Activated CD8-positive, alpha-beta memory T cell treated with anti-CD3 and anti-CD28 coated beads for 36 hours (primary cell): ENCODE measurements around the gene MCC. TPM values are rescaled to one million over a fixed set of nuclear protein-coding genes. Genes with fewer than 3 reads are reported as not detected.
"Not testable (repeated sequence)": the region's sequence is repeated elsewhere in the genome, so short reads cannot be mapped to it uniquely, and the experiment has no call there.

Source experiments
- CTCF ChIA-PET: fragments of 350-600 bp; sonication (Branson Sonifier 250); formaldehyde crosslinking; loops from one replicate; lab custom pipeline; 2021; ENCODE audit warnings: antibody characterized with exemption; lab: Charles Lee
- POLR2A ChIA-PET: fragments of 350-600 bp; sonication (Branson Sonifier 250); formaldehyde crosslinking; loops from one replicate; lab custom pipeline; 2021; ENCODE audit warnings: antibody characterized with exemption; lab: Charles Lee
- total RNA-seq, 2 experiments: library from RNA; stranded (reverse); gene quantifications; one replicate each; pipeline ENCODE4 v1.2.3, GENCODE V29; 2021

The MCC gene
- total RNA-seq, 2 experiments from 2014 or later = 4.8 to 4.9 TPM

DNA sequence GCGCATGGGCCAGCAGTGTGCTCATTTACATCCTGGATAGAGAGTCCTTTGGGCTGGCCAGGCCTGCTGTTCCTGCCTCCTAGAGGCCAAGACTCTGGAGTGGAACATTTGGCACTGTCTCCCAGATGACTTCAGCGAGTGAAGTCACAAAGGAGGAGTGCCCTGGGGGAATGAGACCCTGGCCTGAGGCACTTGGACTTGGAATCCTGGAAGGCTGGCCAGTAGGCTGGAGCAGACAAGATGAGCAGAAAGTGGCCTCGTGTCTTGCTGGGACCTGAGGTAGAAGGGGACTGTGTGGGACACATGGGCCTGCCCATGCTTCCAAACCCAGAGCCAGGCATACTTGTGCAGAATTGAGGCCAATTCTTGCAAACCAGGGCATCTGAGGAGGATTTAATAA, 53.4 kb downstream of the MCC start, which contains the start of gene TSSK1B:
TSS of gene TSSK1B (minus strand) at position 101 of the 400 bp plus-strand sequence. CDS start 150 bp downstream, outside the sequence.
- ChIA-PET POLR2A (no interaction called here), CTCF (no interaction called here)

DNA sequence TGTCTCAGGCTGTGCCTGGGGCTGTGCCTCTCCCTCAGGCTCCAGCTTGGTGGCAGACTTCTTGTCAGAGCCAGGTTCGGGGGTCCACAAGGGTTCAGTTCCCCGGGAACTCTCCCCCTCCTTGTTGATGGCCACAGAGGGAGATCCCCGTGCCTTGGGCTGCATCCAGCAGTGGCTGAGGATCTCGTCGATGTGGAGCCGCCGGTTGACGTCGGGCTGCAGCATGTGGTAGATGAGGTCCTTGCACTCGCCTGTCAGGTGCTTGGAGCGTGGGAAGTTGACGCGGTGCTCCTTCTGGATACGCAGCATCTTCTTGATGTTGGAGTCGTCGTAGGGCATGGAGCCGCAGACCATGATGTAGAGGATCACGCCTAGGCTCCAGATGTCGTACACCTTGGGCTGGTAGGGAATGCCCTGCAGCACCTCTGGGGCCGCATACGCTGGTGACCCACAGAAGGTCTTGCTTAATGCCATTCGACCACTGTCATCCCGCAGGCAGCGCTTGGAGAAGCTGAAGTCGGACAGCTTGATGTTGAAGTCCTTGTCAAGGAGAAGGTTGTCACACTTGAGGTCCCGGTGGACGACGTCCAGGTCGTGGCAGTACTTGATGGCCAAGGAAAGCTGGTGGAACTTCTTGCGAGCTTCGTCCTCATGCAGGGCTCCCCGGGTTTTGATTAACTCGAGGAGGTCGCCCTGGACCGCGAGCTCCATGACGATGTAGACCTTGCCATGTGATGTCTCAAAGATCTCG, 54.2 kb downstream of the MCC start:
- ChIA-PET CTCF (no interaction called here), POLR2A (no interaction called here)

DNA sequence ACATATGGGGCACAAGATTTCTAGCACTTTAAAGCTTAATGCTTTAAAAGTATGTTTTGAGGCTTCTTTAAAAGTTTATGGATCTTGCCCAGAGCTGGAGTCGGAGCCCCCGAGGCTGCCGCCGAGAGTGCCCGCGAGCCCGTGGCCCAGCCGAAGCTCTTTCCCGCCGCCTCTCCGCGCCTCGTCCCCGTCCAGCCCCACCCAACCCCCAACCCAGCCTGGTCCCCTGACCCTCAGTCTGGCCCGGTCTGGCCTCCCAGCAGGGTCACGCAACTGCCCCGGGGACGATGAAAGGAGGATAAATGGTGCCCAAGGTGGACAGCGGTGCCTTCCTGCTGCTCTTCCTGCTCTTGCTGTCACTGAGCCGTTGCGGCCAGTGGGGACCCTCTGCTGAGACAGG, 55.2 kb downstream of the MCC start:
- ChIA-PET CTCF (no interaction called here), POLR2A (no interaction called here)

DNA sequence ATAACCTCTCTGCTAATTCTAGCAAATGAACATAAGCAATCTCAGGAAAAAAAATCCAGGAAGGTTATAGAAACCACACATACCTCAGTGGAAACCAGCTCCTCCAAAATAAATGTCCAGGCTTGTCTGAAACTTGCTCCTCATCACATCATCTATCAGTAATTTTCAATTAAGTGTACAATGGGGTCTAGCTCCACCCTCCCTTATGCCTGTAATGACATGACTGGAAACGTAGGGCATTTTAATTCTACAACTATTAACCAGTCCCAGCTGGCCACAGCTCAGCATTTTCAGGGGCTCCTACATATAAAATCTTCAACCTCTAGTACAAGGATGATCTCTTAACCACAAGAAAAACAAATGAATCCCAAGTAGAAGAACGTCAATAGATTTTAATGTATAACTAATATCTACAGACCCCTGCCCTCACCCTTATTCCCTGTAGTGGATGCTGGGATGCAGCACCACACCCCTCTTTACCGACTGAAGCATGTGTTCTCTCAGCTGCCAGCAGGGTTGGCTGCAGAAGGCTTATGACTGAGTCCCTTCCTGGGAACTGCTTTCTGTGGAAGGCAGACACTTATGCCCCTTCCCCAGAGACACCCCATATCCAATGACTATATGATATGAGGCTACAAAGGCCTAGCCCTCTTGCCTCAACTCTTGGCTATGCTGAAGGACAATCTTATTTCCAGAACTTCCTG, 60.2 kb downstream of the MCC start:
- POLR2A ChIA-PET = no interaction called here

DNA sequence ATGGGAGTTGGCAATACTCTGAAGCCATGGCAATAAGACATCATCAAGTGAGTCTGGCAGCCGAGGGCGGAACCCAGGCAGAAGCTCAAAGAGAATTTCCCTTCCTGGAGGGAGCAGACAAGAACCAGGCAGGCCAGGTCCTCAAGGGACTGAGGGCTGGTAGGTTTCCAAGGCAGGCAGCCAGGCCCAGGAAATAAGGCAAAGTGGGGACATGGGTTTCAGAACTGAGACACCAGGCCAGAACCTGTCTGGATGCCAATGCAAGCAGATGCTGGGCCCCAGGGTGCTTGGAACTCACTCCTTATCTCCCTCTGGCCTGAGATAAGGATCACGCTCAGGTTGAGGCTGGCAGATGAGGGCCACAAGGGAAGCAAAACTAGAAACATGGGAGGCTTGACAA, 62.3 kb downstream of the MCC start:
- POLR2A ChIA-PET = no interaction called here

More for the DNA sequence above, 60.2 kb downstream of the MCC start:
- CTCF ChIA-PET = no interaction called here

DNA sequence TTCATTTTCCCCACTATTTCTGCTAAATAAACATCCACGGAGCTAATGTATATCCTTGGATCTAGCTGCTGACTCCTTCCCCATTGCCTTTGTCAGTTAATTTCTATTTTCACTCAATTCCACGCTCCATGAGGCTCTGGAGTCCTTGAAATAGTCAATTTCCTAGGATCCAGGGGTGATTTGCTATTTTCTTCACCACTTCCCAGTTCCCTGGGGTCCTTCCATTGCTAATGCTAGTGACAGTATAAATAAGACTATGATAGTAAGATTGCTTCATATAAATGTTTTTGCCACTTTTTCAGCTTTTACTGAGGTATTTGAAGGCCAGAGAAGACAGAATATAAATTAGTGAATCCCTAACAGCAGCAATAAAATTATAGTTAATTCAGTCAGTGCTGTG, 66.6 kb downstream of the MCC start:
- POLR2A ChIA-PET = no interaction called here
- CTCF ChIA-PET = no interaction called here

More for the DNA sequence above, 62.3 kb downstream of the MCC start:
- CTCF ChIA-PET = no interaction called here

DNA sequence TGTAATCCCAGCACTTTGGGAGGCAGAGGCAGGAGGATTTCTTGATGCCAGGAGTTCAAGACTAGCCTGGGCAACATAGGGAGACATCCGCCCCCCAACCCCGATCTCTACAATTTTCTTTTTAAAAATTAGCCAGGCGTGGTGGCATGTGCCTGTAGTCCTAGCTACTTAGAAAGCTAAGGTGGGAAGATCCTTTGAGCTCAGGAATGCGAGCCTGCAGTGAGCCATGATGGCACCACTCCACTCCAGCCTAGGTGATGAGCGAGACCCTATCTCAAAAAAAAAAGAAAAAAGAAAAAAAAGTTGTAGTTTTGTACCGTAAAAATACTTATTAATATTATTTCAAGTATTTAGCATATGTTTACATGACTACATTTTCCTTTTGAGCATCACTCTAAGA, 82.7 kb downstream of the MCC start:
- POLR2A ChIA-PET = no interaction called here
- CTCF ChIA-PET = no interaction called here

DNA sequence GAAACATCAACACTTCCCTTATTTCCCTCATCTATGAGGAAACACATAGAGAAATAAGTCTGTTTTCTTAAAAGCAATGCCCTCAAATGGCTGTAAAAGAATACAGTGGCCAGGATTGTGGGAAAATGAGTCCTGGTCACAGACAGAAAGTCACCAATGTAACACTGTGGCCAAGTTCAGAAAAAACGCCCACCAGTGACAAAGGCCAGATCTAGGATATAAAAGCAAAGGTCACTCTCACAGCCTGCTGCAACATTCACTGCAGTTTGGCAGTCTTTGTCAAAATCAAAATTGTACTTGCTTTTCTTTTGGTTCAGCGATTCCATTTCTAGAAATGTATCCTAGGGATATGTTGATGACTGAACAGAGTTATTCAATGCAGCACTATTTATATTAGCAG, 84.0 kb downstream of the MCC start:
- CTCF ChIA-PET = no interaction called here
- POLR2A ChIA-PET = no interaction called here

DNA sequence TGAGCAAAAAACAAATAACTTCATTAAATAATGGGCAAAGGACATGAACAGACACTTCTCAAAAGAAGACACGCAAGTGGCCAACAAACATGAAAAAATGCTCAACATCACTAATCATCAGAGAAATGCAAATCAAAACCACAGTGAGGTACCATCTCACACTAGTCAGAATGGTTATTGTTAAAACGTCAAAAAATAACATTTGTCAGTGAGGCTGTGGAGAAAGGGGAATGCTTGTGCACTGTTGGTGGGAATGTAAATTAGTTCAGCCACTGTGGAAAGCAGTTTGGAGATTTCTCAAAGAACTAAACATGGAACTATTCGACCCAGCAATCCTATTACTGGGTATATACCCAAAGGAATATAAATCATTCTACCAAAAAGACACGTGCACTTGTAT, 90.3 kb downstream of the MCC start:
- POLR2A ChIA-PET, CTCF ChIA-PET: not testable (repeated sequence)

DNA sequence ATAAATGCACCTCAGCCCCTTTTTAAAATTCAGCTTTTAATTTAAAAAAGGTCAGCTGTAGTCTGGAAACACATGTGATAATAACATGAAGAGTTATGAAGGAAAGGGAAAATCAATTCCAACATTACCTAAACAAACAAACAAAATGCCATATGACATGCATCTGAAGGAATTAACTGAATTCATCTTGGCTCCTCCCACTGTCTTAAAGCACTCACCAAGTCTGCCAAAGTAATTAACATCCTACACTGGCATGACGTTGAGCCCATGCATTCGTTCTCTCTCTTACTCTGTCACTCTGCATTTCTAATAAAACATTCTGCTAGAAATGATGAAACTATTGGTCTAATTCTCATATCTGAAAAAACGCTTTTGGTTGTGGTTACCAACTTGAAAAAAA, 91.2 kb downstream of the MCC start:
- POLR2A ChIA-PET = no interaction called here
- CTCF ChIA-PET = no interaction called here

DNA sequence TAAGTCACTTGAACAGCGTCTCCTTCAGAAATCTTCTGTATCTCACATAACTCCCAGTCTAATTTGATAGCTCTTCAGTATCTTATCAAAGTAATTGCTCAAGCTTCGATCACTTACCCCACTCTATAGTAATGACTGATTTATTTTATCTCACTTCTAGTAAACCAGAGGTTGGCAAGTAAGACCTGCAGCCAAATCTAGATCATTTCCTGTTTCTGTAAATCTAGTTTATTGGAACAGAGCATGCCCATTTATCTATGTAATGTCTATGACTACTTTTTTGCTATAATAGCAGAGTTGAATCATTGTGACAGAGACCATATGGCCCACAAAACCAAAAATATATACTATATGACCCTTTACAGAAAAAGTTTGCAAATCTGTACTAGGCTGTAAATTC, 93.6 kb downstream of the MCC start:
- ChIA-PET POLR2A (no interaction called here), CTCF (no interaction called here)

DNA sequence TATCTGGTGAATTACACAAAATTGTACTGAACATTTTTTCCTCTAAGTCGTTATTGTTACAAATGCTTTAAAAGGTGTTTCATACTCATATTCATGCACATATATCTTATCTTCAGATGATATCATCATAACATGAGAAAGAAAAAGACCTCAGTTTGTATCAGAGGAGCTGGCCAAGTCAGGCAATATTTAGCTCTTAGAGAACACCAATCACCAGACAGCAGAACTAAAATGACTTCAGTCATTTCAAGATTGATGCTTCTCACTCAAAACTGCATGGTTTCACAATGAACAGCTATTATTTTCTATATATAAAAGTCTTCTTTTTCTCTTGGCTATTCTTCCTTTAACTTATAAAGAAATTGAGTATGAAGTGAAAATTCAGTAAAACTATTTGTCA, 98.0 kb downstream of the MCC start:
- CTCF ChIA-PET = no interaction called here
- POLR2A ChIA-PET = no interaction called here

DNA sequence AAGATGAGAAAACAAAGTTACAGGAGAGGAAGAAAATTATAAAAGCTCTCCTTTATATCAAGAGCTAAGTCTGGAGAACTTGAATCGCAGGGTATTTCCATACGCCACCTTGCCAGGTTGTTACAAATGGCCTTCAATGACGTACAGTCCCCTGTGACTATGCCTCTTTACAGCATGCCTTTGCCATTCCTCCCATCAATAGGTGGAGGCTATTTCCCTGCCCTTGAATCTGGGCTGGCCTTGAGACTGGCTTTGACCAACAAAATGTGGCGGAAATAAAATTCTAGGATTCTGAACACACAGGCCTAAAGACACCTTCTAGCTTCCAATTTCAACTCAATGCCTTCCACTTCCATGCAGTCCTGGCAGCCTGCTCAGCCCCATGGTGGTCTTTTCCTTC, 99.1 kb downstream of the MCC start:
- CTCF ChIA-PET = no interaction called here
- POLR2A ChIA-PET = no interaction called here

DNA sequence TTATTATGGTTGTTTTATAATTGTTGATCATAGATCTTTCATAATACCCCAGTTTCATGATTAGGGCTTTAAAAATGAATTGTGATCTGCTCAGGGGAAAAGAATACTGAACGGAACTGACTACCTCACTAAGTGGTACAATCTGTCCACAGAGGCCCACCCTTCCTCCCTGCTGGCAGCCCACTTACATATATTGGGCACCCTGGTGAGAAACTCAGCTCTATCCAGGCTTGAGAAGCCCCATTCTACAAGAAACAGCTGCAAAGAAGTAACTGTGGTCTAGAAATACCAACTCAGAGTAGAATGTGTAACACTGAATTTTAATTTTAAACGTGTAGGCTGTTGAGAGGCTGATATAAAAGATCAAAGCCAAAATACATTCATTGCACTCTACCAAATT, 100.4 kb downstream of the MCC start:
- ChIA-PET CTCF (no interaction called here), POLR2A (no interaction called here)

DNA sequence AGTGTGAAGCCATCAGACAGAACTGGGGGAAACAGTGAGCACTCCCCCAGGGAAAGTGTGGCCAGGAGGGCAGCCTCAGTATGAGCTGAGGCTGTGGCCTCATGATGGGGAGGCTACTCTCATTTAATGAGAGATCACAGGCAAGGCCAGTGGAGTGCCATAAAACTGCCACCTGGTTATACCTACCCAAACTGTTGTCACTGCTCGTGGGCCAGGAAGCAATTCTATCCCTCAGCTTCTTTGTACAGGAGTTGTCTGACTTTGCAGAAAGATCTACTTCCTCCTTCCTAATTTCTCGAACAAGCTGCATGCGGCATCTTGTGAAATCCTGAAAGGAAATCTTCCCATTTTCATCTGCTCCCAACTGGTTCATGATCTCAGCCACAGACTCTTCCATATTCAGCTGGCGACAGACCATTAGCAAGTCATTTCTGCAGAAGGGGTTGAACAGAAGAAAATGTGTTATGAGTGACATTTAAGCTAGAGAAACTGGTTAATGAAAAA, 103.4 kb downstream of the MCC start:
- POLR2A ChIA-PET = no interaction called here
- CTCF ChIA-PET = no interaction called here

DNA sequence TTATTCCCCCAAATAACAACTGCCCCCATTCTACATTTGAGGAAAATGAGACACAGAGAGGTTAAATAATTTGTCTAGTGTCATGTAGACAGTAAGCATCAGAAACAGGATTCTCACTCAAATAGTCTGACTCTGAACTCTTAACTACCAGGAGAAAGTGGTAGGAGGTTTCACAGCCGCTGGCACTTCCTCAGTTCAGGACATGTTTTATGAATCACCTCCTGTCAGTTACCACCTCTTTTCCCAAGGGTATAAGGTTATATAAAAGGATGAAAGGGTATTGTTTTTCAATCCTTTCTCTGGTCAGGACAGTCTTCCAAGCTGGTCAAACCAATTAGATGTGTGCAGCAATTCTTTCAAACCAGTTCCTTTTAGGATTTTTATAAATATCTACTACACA, 105.5 kb downstream of the MCC start:
- ChIA-PET POLR2A (no interaction called here), CTCF (no interaction called here)

DNA sequence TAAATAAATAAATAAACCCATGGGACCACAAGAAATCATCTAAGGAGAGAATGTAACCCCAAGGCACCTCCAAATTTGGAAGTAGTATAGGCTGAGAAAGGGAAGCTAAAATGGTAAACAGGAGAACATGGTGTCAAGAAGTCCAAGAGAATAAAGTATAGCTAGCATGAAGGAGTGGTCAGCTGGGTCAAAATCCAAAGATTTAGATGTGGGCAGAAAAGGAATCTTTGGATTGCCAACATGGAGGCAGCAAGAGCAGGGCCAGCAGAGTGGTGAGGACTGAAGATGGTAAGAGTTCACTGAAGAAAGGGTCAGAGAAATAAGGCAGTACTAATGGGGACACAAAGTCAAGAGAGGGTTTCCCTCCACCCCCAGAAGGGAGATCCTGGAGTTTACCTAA, 106.5 kb downstream of the MCC start:
- CTCF ChIA-PET = no interaction called here
- POLR2A ChIA-PET = no interaction called here

DNA sequence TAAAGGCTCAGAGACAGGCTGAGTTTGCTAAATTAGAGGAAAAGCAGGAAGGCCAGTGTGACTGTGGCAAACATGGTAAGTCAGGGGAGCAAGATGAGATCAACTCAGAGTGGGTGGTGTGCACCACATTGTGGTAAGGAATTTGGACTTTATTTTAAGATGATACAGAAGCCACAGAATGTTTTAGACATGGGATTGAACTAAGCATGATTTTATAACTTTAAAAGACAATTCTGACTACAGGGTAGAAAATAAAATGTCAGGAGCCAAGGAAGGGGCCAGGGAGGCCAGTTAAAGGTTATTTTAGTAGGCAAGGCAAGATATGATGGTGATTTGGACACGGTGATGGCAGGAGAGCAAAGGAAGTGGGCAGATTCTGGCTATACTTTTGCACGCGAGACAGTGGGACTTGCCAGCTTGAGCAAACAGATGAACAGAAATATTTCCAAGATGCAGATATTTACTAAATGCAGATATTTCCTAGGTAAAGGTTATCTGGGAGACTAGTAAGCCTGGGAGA, 107.4 kb downstream of the MCC start:
- CTCF ChIA-PET = no interaction called here
- POLR2A ChIA-PET = no interaction called here

DNA sequence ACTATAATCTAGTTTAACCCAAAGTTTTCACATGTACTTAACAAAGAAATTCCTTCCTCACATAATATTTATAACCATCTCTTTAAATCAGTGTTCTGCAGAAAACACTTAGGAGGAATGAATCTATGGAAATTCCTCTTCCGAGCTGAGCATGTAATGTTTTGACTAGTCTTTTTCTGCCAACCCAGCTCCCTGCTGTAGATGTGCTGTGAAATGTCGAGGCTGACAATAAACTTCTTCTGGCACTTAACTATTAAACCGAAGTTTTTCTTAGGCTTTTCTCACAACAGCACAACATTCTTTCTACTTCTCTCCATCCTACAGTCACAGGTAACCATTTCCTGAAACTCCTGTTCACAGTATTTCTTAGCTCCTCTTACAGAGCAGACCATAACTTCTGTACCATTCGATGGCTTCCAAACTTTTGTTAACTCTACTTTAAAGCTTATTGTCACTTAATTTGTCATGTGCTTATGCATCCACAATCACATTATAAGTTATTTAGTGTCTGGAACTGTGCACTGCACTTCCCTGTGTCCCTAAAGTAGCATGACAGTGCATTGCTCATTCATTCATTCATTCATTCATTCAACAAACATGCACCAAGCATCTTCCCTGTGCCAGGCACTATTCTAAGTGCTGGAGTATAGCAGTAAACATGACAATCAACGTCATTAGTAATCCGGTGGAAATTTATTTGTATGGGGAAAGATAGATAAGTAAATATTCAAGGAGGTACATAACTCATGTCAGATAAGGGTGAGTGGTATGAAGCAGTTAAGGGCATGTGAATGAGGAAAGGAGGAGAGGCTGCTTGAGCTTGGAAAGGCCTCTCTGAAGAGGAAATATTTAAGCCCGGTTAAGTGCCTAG, 108.1 kb downstream of the MCC start:
- ChIA-PET CTCF (interaction anchor here (1.3 to 1.8 kb wide), 3 partner anchors 11 to 226 kb away, joined by 5 to 7 read pairs (median 6); partner anchors contain the start of gene YTHDC2), POLR2A (no interaction called here)
